SU-DHL-6 (cell line): Measurements from ENCODE around the gene ACSS1.

ENCODE experiments used
- H2AFZ ChIP-seq: fragments of 200-600 bp; sonication (generic); 2 replicates; pipeline ENCODE4 v1.6.1; 2014; ENCODE audit warnings: low read depth, mild to moderate bottlenecking, moderate library complexity, mixed read lengths, antibody characterized with exemption, low read length; ENCODE audit not compliant: severe bottlenecking
- H3F3A ChIP-seq: fragments of 200-600 bp; shearing (Covaris generic); 2 replicates; pipeline ENCODE4 v1.6.0; 2016; ENCODE audit warnings: antibody characterized with exemption, mild to moderate bottlenecking; ENCODE audit not compliant: insufficient read depth
- H3K27ac ChIP-seq: fragments of 200-600 bp; sonication (generic); 2 replicates; pipeline ENCODE4 v1.5.1; 2016; ENCODE audit warnings: low read depth, mild to moderate bottlenecking, low read length, moderate library complexity, mixed read lengths
- H3K27me3 ChIP-seq: fragments of 200-600 bp; sonication (generic), shearing (Covaris generic); 2 replicates; pipeline ENCODE4 v1.6.0; 2014; ENCODE audit warnings: mild to moderate bottlenecking, low read length
- H3K36me3 ChIP-seq: fragments of 200-600 bp; sonication (generic); 2 replicates; pipeline ENCODE4 v1.6.1; 2014; ENCODE audit warnings: mild to moderate bottlenecking, low read length, mixed read lengths
- H3K4me2 ChIP-seq: fragments of 300-600, 200-600 bp; shearing (Covaris generic), sonication (generic); 2 replicates; pipeline ENCODE4 v1.6.0; 2014; ENCODE audit warnings: low read length, low read depth, mild to moderate bottlenecking; ENCODE audit not compliant: poor library complexity, severe bottlenecking
- H3K4me3 ChIP-seq: fragments of 200-600 bp; sonication (generic); 2 replicates; pipeline ENCODE4 v1.5.1; 2014; ENCODE audit warnings: antibody characterized with exemption, low read length, mild to moderate bottlenecking, mixed read lengths; ENCODE audit not compliant: insufficient read depth, poor library complexity, severe bottlenecking
- H3K79me2 ChIP-seq: fragments of 200-600 bp; sonication (generic); 2 replicates; pipeline ENCODE4 v1.6.1; 2014; ENCODE audit warnings: mild to moderate bottlenecking, low read length, moderate library complexity; ENCODE audit not compliant: insufficient read depth
- H3K9ac ChIP-seq: fragments of 200-600 bp; sonication (generic); 2 replicates; pipeline ENCODE4 v1.7.0; 2014; ENCODE audit warnings: mild to moderate bottlenecking, low read length
- H3K9me2 ChIP-seq: fragments of 200-600 bp; sonication (generic); replicated peaks from 2 replicates; pipeline ENCODE4 v1.6.1; 2014; ENCODE audit warnings: low read length; ENCODE audit not compliant: insufficient read depth
- H3K9me3 ChIP-seq: fragments of 200-600 bp; sonication (generic); 2 replicates; pipeline ENCODE4 v1.6.1; 2014; ENCODE audit warnings: low read length, mixed read lengths; ENCODE audit not compliant: insufficient read depth
- H4K20me1 ChIP-seq: fragments of 200-600 bp; sonication (generic); 2 replicates; pipeline ENCODE4 v1.6.1; 2014; ENCODE audit warnings: low read depth, mild to moderate bottlenecking, antibody characterized with exemption, low read length, moderate library complexity, mixed read lengths
- CTCF ChIP-seq: fragments of 200-600 bp; sonication (generic); IDR thresholded peaks from one replicate; pipeline ENCODE4 v1.5.1; 2017; ENCODE audit warnings: antibody characterized with exemption, mild to moderate bottlenecking, low read length, moderate library complexity; ENCODE audit not compliant: insufficient read depth, poor library complexity, severe bottlenecking
- EZH2phosphoT487 ChIP-seq: fragments of 200-600 bp; sonication (generic), shearing (Covaris generic); conservative IDR thresholded peaks from 2 replicates; pipeline ENCODE4 v1.6.1; 2018; ENCODE audit warnings: mild to moderate bottlenecking, antibody characterized with exemption, low read length, moderate library complexity, mixed read lengths

Gene ACSS1

GRCh38 chr20:25073544-25073943 lies 15.6 kb upstream of the ACSS1 start:
- H2AFZ ChIP-seq, result no peak overlapping the region
- H3K79me2 ChIP-seq, result no peaks in the 10 kb centered on the region
- H3K27ac ChIP-seq, result no peak overlapping the region
- H3K4me2 ChIP-seq, result no peak overlapping the region
- H3K9ac ChIP-seq, result no peak overlapping the region
- TF ChIP-seq EZH2phosphoT487 (no peak), CTCF (no peak)
- H3K9me3 ChIP-seq, result no peaks in the 10 kb centered on the region
- no peak overlapping the region for H3K4me3 ChIP-seq
- no peaks in the 10 kb centered on the region for H4K20me1 ChIP-seq
- H3K27me3 ChIP-seq, result no peaks in the 10 kb centered on the region
- H3K36me3 ChIP-seq, result no peaks in the 10 kb centered on the region
- H3F3A ChIP-seq, result no peaks in the 10 kb centered on the region
- no peaks in the 10 kb centered on the region for H3K9me2 ChIP-seq

DNA sequence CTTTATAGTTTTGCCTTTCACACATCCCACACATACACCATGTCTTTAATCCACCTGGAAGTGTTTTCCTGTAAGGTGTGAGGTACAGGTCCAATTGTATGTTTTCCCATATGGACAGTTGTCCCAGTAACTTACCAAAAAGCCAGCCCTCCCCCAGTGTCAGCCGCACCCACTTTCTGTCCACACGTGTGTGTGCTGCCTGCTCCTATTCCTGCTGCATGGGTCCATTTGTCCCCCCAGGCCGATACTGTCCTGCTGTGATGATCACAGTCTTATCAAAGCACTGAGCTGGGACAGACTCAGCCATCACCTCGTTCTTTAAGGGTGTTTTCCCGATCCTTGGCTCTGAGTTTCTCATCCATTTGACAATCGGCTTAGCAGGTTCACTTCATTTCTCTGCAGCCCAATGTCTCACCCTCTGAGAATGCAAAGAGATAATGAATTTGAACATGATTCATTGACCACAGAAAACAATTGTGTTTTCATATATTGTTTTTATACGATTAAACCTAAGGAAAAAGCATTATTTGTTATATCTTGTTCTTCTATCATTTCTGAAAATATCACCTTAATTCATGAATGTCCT lies 14.4 kb upstream of the ACSS1 start:
- Histone ChIP-seq H3K9ac (no peak overlapping the region), H3K4me2 (no peak overlapping the region), H2AFZ (no peak overlapping the region), H3K36me3 (no peaks in the 10 kb centered on the region), H3F3A (no peaks in the 10 kb centered on the region), H3K4me3 (no peak overlapping the region), H4K20me1 (no peaks in the 10 kb centered on the region), H3K9me2 (no peaks in the 10 kb centered on the region), H3K27ac (no peak overlapping the region), H3K27me3 (no peaks in the 10 kb centered on the region), H3K79me2 (no peaks in the 10 kb centered on the region), H3K9me3 (no peaks in the 10 kb centered on the region)
- TF ChIP-seq EZH2phosphoT487 (no peak), CTCF (no peak)

- H3K9me2 ChIP-seq, result no peaks in the 10 kb centered on the region
- H3K79me2 ChIP-seq, result no peaks in the 10 kb centered on the region
- no peak overlapping the region for H3K4me3 ChIP-seq
- no peak overlapping the region for H3K9ac ChIP-seq
- H3K27me3 ChIP-seq, result no peaks in the 10 kb centered on the region
- no peak overlapping the region for H3K4me2 ChIP-seq
- H3K36me3 ChIP-seq, result no peaks in the 10 kb centered on the region
- no peaks in the 10 kb centered on the region for H3F3A ChIP-seq
- H4K20me1 ChIP-seq, result no peaks in the 10 kb centered on the region
- H3K27ac ChIP-seq, result no peak overlapping the region
- no peak overlapping the region for H2AFZ ChIP-seq
- TF ChIP-seq EZH2phosphoT487 (no peak), CTCF (no peak)
- no peaks in the 10 kb centered on the region for H3K9me3 ChIP-seq
Measured at GRCh38 chr20:25071734-25072133, 13.8 kb upstream of the ACSS1 start.
